H1 (cell line): ENCODE results near the gene LDAH. TPM values are rescaled to one million over a fixed set of nuclear protein-coding genes. Genes with fewer than 3 reads are reported as not detected.

ENCODE experiments used
- CTCF ChIA-PET: fragments of 300-600 bp; sonication (Branson Sonifier 250); formaldehyde crosslinking; loops from one replicate; lab custom pipeline; 2021; ENCODE audit not compliant: partially characterized antibody; lab: Charles Lee
- POLR2A ChIA-PET: fragments of 300-600 bp; sonication (Branson Sonifier 250); formaldehyde crosslinking; loops from one replicate; lab custom pipeline; 2021; ENCODE audit warnings: inconsistent platforms; ENCODE audit not compliant: partially characterized antibody; lab: Charles Lee
- DNase-seq, 2 experiments: peaks; one replicate each; pipeline versions ENCODE4 v3.0.0 to v3.0.0-alpha.2; 2010 to 2022; ENCODE audit warnings: low spot score in 2 of 2, low read depth in 1 of 2, mixed read lengths in 1 of 2
- FAIRE-seq: peaks from 2 replicates; lab custom pipeline; 2011; peaks lifted over from hg19 to GRCh38; lab: Jason Lieb, UNC
- H2AFZ ChIP-seq: 2 replicates; pipeline ENCODE4 v1.8.1; 2012; ENCODE audit warnings: low read length, inconsistent platforms
- H2AK5ac ChIP-seq: 2 replicates; pipeline ENCODE4 v1.6.1; 2013; ENCODE audit warnings: low read depth, low read length
- H2BK120ac ChIP-seq: replicated peaks from 2 replicates; pipeline ENCODE3; 2013; ENCODE audit warnings: low read depth, low read length, inconsistent platforms
- H2BK12ac ChIP-seq: 2 replicates; pipeline ENCODE4 v1.6.1; 2013; ENCODE audit warnings: low read depth, low read length
- H2BK15ac ChIP-seq: 2 replicates; pipeline ENCODE4 v1.6.1; 2013; ENCODE audit warnings: low read length
- H2BK20ac ChIP-seq: 2 replicates; pipeline ENCODE4 v1.6.1; 2013; ENCODE audit warnings: low read length
- H2BK5ac ChIP-seq: 2 replicates; pipeline ENCODE4 v1.6.1; 2013; ENCODE audit warnings: low read depth, low read length
- H3K14ac ChIP-seq: 2 replicates; pipeline ENCODE4 v1.6.1; 2013; ENCODE audit warnings: inconsistent platforms; ENCODE audit not compliant: insufficient read length
- H3K18ac ChIP-seq: 2 replicates; pipeline ENCODE4 v1.6.1; 2013; ENCODE audit warnings: low read length; ENCODE audit errors: extremely low read depth
- H3K23ac ChIP-seq: 2 replicates; pipeline ENCODE4 v1.6.1; 2013; ENCODE audit warnings: inconsistent platforms; ENCODE audit not compliant: insufficient read length
- H3K23me2 ChIP-seq: 2 replicates; pipeline ENCODE4 v1.6.1; 2013; ENCODE audit warnings: low read depth, low read length
- H3K27ac ChIP-seq: 2 replicates; pipeline ENCODE4 v1.6.1; 2011; ENCODE audit warnings: low read depth, low read length, inconsistent platforms
- H3K27me3 ChIP-seq, 4 experiments: replicated peaks in 1 of 4; 1 replicate in 1 of 4; 2 replicates in 3 of 4; pipeline versions ENCODE4 v1.6.1 to v1.8.1; 2011 to 2013; ENCODE audit warnings: low read length in 3 of 4, mild to moderate bottlenecking in 3 of 4, inconsistent platforms in 2 of 4, mixed read lengths in 2 of 4, moderate library complexity in 1 of 4; ENCODE audit not compliant: control insufficient read depth in 3 of 4, insufficient read depth in 3 of 4; ENCODE audit errors: extremely low read depth in 1 of 4
- H3K36me3 ChIP-seq, 4 experiments: 2 replicates each; pipeline versions ENCODE4 v1.6.1 to v1.8.1; 2011 to 2013; ENCODE audit warnings: mild to moderate bottlenecking in 4 of 4, low read length in 3 of 4, moderate library complexity in 2 of 4, control low read depth in 1 of 4, inconsistent platforms in 1 of 4; ENCODE audit not compliant: insufficient read depth in 4 of 4, control insufficient read depth in 2 of 4
- H3K4ac ChIP-seq: replicated peaks from 2 replicates; pipeline ENCODE3; 2013; ENCODE audit warnings: low read length, low read depth, mixed read lengths, inconsistent platforms; ENCODE audit not compliant: insufficient read length
- H3K4me1 ChIP-seq, 4 experiments: replicated peaks in 1 of 4; 1 replicate in 1 of 4; 2 replicates in 3 of 4; pipeline versions ENCODE4 v1.6.1 to v1.8.1; 2011 to 2013; ENCODE audit warnings: low read length in 3 of 4, inconsistent platforms in 2 of 4, mixed read lengths in 1 of 4; ENCODE audit not compliant: insufficient read depth in 4 of 4, control insufficient read depth in 3 of 4
- H3K4me2 ChIP-seq, 2 experiments: 2 replicates each; pipeline versions ENCODE4 v1.6.1 to v1.8.1; 2011 to 2013; ENCODE audit warnings: low read depth in 2 of 2, low read length in 2 of 2, control low read depth in 1 of 2, inconsistent platforms in 1 of 2, mild to moderate bottlenecking in 1 of 2; ENCODE audit not compliant: insufficient read depth in 1 of 2
- H3K4me3 ChIP-seq, 4 experiments: fragments of 200-600, 300-600 bp in 1 of 4; sonication (generic), shearing (Covaris generic), sonication (Bioruptor Twin) in 1 of 4; 2 replicates each; pipeline versions ENCODE4 v1.5.1 to v1.8.1; 2011 to 2016; ENCODE audit warnings: low read length in 4 of 4, low read depth in 3 of 4, control low read depth in 2 of 4, inconsistent platforms in 2 of 4, mild to moderate bottlenecking in 2 of 4, mixed read lengths in 1 of 4, moderate library complexity in 1 of 4; ENCODE audit not compliant: insufficient read depth in 2 of 4; ENCODE audit errors: extremely low read depth in 1 of 4
- H3K56ac ChIP-seq: replicated peaks from 2 replicates; pipeline ENCODE3; 2013; ENCODE audit warnings: low read depth, mild to moderate bottlenecking, mixed read lengths, low read length, inconsistent platforms; ENCODE audit not compliant: insufficient read length
- H3K79me1 ChIP-seq: 2 replicates; pipeline ENCODE4 v1.6.1; 2013; ENCODE audit warnings: low read depth, low read length, control low read depth
- H3K79me2 ChIP-seq, 2 experiments: 2 replicates each; pipeline versions ENCODE4 v1.6.1 to v1.8.1; 2012 to 2013; ENCODE audit warnings: low read length in 2 of 2, mild to moderate bottlenecking in 2 of 2, inconsistent platforms in 1 of 2; ENCODE audit not compliant: insufficient read depth in 2 of 2, control insufficient read depth in 1 of 2
- H3K9ac ChIP-seq, 4 experiments: replicated peaks in 1 of 4; 1 replicate in 1 of 4; 2 replicates in 3 of 4; pipeline versions ENCODE4 v1.6.1 to v1.8.1; 2011 to 2013; ENCODE audit warnings: low read depth in 3 of 4, low read length in 3 of 4, control low read depth in 2 of 4, mild to moderate bottlenecking in 2 of 4, moderate library complexity in 2 of 4, inconsistent platforms in 1 of 4; ENCODE audit errors: extremely low read depth in 1 of 4
- H3K9me3 ChIP-seq, 2 experiments: 2 replicates each; pipeline versions ENCODE4 v1.6.1 to v1.8.1; 2012 to 2013; ENCODE audit warnings: mild to moderate bottlenecking in 2 of 2, moderate library complexity in 2 of 2, control low read depth in 1 of 2, inconsistent platforms in 1 of 2, low read depth in 1 of 2, low read length in 1 of 2, mixed read lengths in 1 of 2; ENCODE audit not compliant: insufficient read depth in 2 of 2
- H4K20me1 ChIP-seq, 2 experiments: replicated peaks in 1 of 2; 2 replicates each; pipeline versions ENCODE3 to v1.8.1; 2011 to 2013; ENCODE audit warnings: inconsistent platforms in 2 of 2, low read length in 2 of 2, mild to moderate bottlenecking in 1 of 2; ENCODE audit not compliant: insufficient read depth in 2 of 2, control insufficient read depth in 1 of 2
- H4K5ac ChIP-seq: 2 replicates; pipeline ENCODE4 v1.6.1; 2013; ENCODE audit warnings: low read length, low read depth, mixed read lengths, inconsistent platforms; ENCODE audit not compliant: insufficient read length
- H4K8ac ChIP-seq: 2 replicates; pipeline ENCODE4 v1.8.0; 2013; ENCODE audit warnings: mild to moderate bottlenecking, moderate library complexity, low read length, inconsistent platforms; ENCODE audit not compliant: insufficient read depth; ENCODE audit errors: extremely low read depth
- H4K91ac ChIP-seq: replicated peaks from 2 replicates; pipeline ENCODE3; 2013; ENCODE audit warnings: low read length, mixed read lengths, inconsistent platforms; ENCODE audit not compliant: insufficient read length
- ASH2L ChIP-seq: fragments of 200-600, 300-600 bp; sonication (generic); IDR thresholded peaks from one replicate; pipeline ENCODE4 v1.7.1; 2017; ENCODE audit warnings: low read length
- CTBP2 ChIP-seq: IDR thresholded peaks from 2 replicates; pipeline ENCODE4 v1.7.0; 2011; ENCODE audit warnings: borderline replicate concordance, mild to moderate bottlenecking, moderate library complexity, mixed read lengths, low read length; ENCODE audit not compliant: insufficient read depth, insufficient read length
- EP300 ChIP-seq, 2 experiments: IDR thresholded peaks; 1 replicate in 1 of 2; 2 replicates in 1 of 2; pipeline ENCODE4 v1.6.1; 2011 to 2012; ENCODE audit warnings: low read depth in 2 of 2, low read length in 2 of 2, mild to moderate bottlenecking in 2 of 2, borderline replicate concordance in 1 of 2, inconsistent platforms in 1 of 2, moderate library complexity in 1 of 2
- RXRA ChIP-seq: IDR thresholded peaks from 2 replicates; pipeline ENCODE4 v1.6.1; 2011; ENCODE audit warnings: low read depth, mild to moderate bottlenecking, low read length, moderate library complexity; ENCODE audit not compliant: insufficient read depth
- ZNF274 ChIP-seq: IDR thresholded peaks from 2 replicates; pipeline ENCODE4 v1.7.0; 2012; ENCODE audit warnings: low read length, borderline replicate concordance; ENCODE audit errors: extremely low read depth
- WGBS, 2 experiments: shearing (Covaris generic) in 1 of 2; methylation state at CpG; one replicate each; pipeline versions ENCODE4 v1.1.6 to v1.1.7; 2013 to 2015; ENCODE audit warnings: low lambda C conversion rate in 2 of 2, mixed read lengths in 2 of 2, inconsistent platforms in 1 of 2, low coverage in 1 of 2, missing lambda C conversion rate in 1 of 2; ENCODE audit not compliant: insufficient replicate concordance in 2 of 2, insufficient coverage in 1 of 2, insufficient read length in 1 of 2; ENCODE audit errors: extremely low coverage in 1 of 2, missing lambda C conversion rate in 1 of 2; 5-methylcytosine and 5-hydroxymethylcytosine counted together
- polyA plus RNA-seq, 7 experiments: library from polyadenylated mRNA; depleted of rRNA in 3 of 7; stranded (reverse) in 5 of 7; unstranded in 2 of 7; fragments of >200 nt in 5 of 7; fragments of 200-250 nt in 2 of 7; gene quantifications; 1 replicate in 5 of 7; 2 replicates in 1 of 7; 4 replicates in 1 of 7; pipeline versions ENCODE4 v1.2.1 to v1.2.3, GENCODE V29; 2011 to 2013; ENCODE audit warnings: missing spikeins in 2 of 7, mixed read lengths in 2 of 7
- total RNA-seq: library from RNA; stranded (reverse); fragmentation: NEBNext Ultra II Directional; extraction: Animal tissue kit (Norgen Biotek cat#: 25700); gene quantifications from 2 replicates; pipeline ENCODE4 v1.2.1, GENCODE V29; 2021

Gene LDAH
- total and polyA plus RNA-seq, 2 of the 8 experiments (the other 6 are each of a cell fraction or from before 2014, with no cell fraction given), result 10.9 to 26.3 TPM

GRCh38 chr2:20852139-20852538, 29.2 kb upstream of the LDAH start:
- Histone ChIP-seq H3K27ac (no peak overlapping the region), H3K4me2 (no peak overlapping the region), H2BK120ac (no peak overlapping the region), H3K9me3 (peaks cover 3 to 21% of the 10 kb centered on the region in 2 experiments; a peak in 2 of 4 replicates), H3K4me1 (no peaks in the 10 kb centered on the region), H4K5ac (no peak overlapping the region), H3K9ac (no peak overlapping the region), H2AFZ (no peak overlapping the region), H3K14ac (no peak overlapping the region), H4K91ac (no peak overlapping the region), H3K36me3 (no peaks in the 10 kb centered on the region), H2BK20ac (no peak overlapping the region), H4K20me1 (no peaks in the 10 kb centered on the region), H2BK15ac (no peak overlapping the region), H4K8ac (no peak overlapping the region), H3K23ac (no peak overlapping the region), H2BK5ac (no peak overlapping the region), H3K4ac (no peak overlapping the region), H3K4me3 (no peak overlapping the region), H2BK12ac (no peak overlapping the region), H3K79me1 (no peaks in the 10 kb centered on the region), H3K18ac (no peak overlapping the region), H3K79me2 (no peaks in the 10 kb centered on the region; a peak in 1 of 4 replicates), H3K27me3 (no peaks in the 10 kb centered on the region; a peak in 1 of 7 replicates), H3K23me2 (no peaks in the 10 kb centered on the region; the same call in 1 of the 2 replicates), H2AK5ac (no peak overlapping the region), H3K56ac (no peak overlapping the region)
- ChIA-PET CTCF (interaction anchor here (0.7 kb wide), 1 partner anchor 1355 kb away, joined by 3 read pairs; no protein-coding TSS in a partner anchor), POLR2A (no interaction called here)
- 76% methylated on average over 4 of the region's 6 CpGs; no CpG with 5 or more reads in 1 of the 2 experiments for WGBS, 2 experiments
- FAIRE-seq (no peak), DNase-seq (no peak)
- TF ChIP-seq RXRA (no peak), ZNF274 (no peak), EP300 (IDR thresholded peaks at IDR 0.05; ENCODE audit: borderline replicate concordance in 1 of 2, low read depth in 2 of 2, low read length in 2 of 2) (no peak), CTBP2 (no peak), ASH2L (no peak)
